Colon (tissue), 2 donors: Measurements from ENCODE around the gene ENDOD1.

Source experiments
- FAIRE-seq: peaks from 2 replicates; lab custom pipeline; 2012; peaks lifted over from hg19 to GRCh38; lab: Jason Lieb, UNC
- donor health status: control.
- donor health status: control.

The ENDOD1 gene

GRCh38 chr11:95076981-95077380 lies 12.7 kb upstream of the ENDOD1 start:
- no peak for FAIRE-seq

- no peak for FAIRE-seq
These were observed 11.1 kb upstream of the ENDOD1 start for GRCh38 chr11:95078526-95078925.

- FAIRE-seq: no peak
These were observed 8.6 kb upstream of the ENDOD1 start for GRCh38 chr11:95081010-95081409.

- FAIRE-seq: no peak
These were observed 8.2 kb upstream of the ENDOD1 start for GRCh38 chr11:95081412-95081811.

GRCh38 chr11:95082576-95083001 lies 7.1 kb upstream of the ENDOD1 start:
- FAIRE-seq: no peak

- FAIRE-seq: no peak
These were observed 5.1 kb upstream of the ENDOD1 start for GRCh38 chr11:95084509-95084908.

- no peak for FAIRE-seq
These were observed 4.4 kb upstream of the ENDOD1 start for GRCh38 chr11:95085117-95085816.

- no peak for FAIRE-seq
These were observed 3.5 kb upstream of the ENDOD1 start for GRCh38 chr11:95086151-95086550.

- FAIRE-seq: no peak
These were observed 2.6 kb upstream of the ENDOD1 start for GRCh38 chr11:95086836-95087570.

GRCh38 chr11:95088946-95089619 lies 563 bp upstream of the ENDOD1 start:
- no peak for FAIRE-seq

GRCh38 chr11:95091663-95092180 lies 2.1 kb downstream of the ENDOD1 start:
- no peak for FAIRE-seq

GRCh38 chr11:95092549-95093324 lies 3.1 kb downstream of the ENDOD1 start:
- no peak for FAIRE-seq

GRCh38 chr11:95093548-95093947 lies 3.9 kb downstream of the ENDOD1 start:
- no peak for FAIRE-seq

- no peak for FAIRE-seq
These were observed 6.4 kb downstream of the ENDOD1 start for GRCh38 chr11:95095858-95096587.

- FAIRE-seq: no peak
These were observed 7.6 kb downstream of the ENDOD1 start for GRCh38 chr11:95097209-95097608.

GRCh38 chr11:95098826-95099225 lies 9.2 kb downstream of the ENDOD1 start:
- FAIRE-seq: no peak

GRCh38 chr11:95100191-95100648 lies 10.6 kb downstream of the ENDOD1 start:
- no peak for FAIRE-seq

GRCh38 chr11:95100856-95101507 lies 11.3 kb downstream of the ENDOD1 start:
- no peak for FAIRE-seq

GRCh38 chr11:95101935-95102334 lies 12.3 kb downstream of the ENDOD1 start:
- no peak for FAIRE-seq

- FAIRE-seq: no peak
These were observed 13.1 kb downstream of the ENDOD1 start for GRCh38 chr11:95102733-95103132.

GRCh38 chr11:95103701-95104100 lies 14.1 kb downstream of the ENDOD1 start:
- no peak for FAIRE-seq
